Esophagus mucosa (tissue), 1 donor: ENCODE data around the gene RFX3. TPM values are rescaled to one million over a fixed set of nuclear protein-coding genes. Genes with fewer than 3 reads are reported as not detected.

Experiments used
- ATAC-seq: fragments of 200-7000 bp; cut with Tn5 transposase; one replicate; pipeline ENCODE4 v1.9.1; 2020
- total RNA-seq: library from RNA; stranded (reverse); gene quantifications from one replicate; pipeline ENCODE4 v1.2.4, GENCODE V29; 2023
- donor health status: DM: yes; HTN: yes; CAD: no.

The RFX3 gene
- total RNA-seq, 1 donor from 2014 or later, result 3.5 TPM

GRCh38 chr9:3431890-3432289, 93.9 kb downstream of the RFX3 start:
- ATAC-seq, result no peak

- no peak for ATAC-seq
Measured at GRCh38 chr9:3419893-3420292, 105.9 kb downstream of the RFX3 start.

- no peak for ATAC-seq
Measured at GRCh38 chr9:3415906-3416305, 109.9 kb downstream of the RFX3 start.

GRCh38 chr9:3413984-3414383, 111.8 kb downstream of the RFX3 start:
- ATAC-seq, result no peak

- no peak for ATAC-seq
Measured at GRCh38 chr9:3410461-3410860, 115.3 kb downstream of the RFX3 start.

GRCh38 chr9:3409453-3409852, 116.3 kb downstream of the RFX3 start:
- ATAC-seq, result no peak

- ATAC-seq, result no peak
Measured at GRCh38 chr9:3403315-3403714, 122.5 kb downstream of the RFX3 start.

GRCh38 chr9:3401221-3401954, 124.4 kb downstream of the RFX3 start:
- ATAC-seq, result no peak

- ATAC-seq, result no peak
Measured at GRCh38 chr9:3398232-3398648, 127.6 kb downstream of the RFX3 start.

GRCh38 chr9:3397766-3398165, 128.0 kb downstream of the RFX3 start:
- ATAC-seq, result no peak

- ATAC-seq, result no peak
Measured at GRCh38 chr9:3391414-3391813, 134.4 kb downstream of the RFX3 start.

GRCh38 chr9:3386753-3387152, 139.0 kb downstream of the RFX3 start:
- ATAC-seq, result no peak

GRCh38 chr9:3385871-3386270, 139.9 kb downstream of the RFX3 start:
- no peak for ATAC-seq

GRCh38 chr9:3371842-3372241, 154.0 kb downstream of the RFX3 start:
- no peak for ATAC-seq

GRCh38 chr9:3370715-3371114, 155.1 kb downstream of the RFX3 start:
- ATAC-seq, result no peak

- no peak for ATAC-seq
Measured at GRCh38 chr9:3367185-3367584, 158.6 kb downstream of the RFX3 start.

GRCh38 chr9:3361689-3362392, 164.0 kb downstream of the RFX3 start:
- no peak for ATAC-seq

GRCh38 chr9:3361116-3361515, 164.7 kb downstream of the RFX3 start:
- no peak for ATAC-seq

- no peak for ATAC-seq
Measured at GRCh38 chr9:3360245-3360644, 165.6 kb downstream of the RFX3 start.

GRCh38 chr9:3359778-3360177, 166.0 kb downstream of the RFX3 start:
- no peak for ATAC-seq

- no peak for ATAC-seq
Measured at GRCh38 chr9:3359048-3359692, 166.6 kb downstream of the RFX3 start.

GRCh38 chr9:3348169-3348568, 177.6 kb downstream of the RFX3 start:
- no peak for ATAC-seq

- peak; percentile 97 for ATAC-seq
Measured at GRCh38 chr9:3346549-3346948, 179.3 kb downstream of the RFX3 start.

- ATAC-seq, result no peak
Measured at GRCh38 chr9:3343671-3344070, 182.1 kb downstream of the RFX3 start.
